ENCODE results near the gene NUDT8.
"Not testable (repeated sequence)": the region's sequence is repeated elsewhere in the genome, so short reads cannot be mapped to it uniquely, and the experiment has no call there.

NUDT8 gene

DNA sequence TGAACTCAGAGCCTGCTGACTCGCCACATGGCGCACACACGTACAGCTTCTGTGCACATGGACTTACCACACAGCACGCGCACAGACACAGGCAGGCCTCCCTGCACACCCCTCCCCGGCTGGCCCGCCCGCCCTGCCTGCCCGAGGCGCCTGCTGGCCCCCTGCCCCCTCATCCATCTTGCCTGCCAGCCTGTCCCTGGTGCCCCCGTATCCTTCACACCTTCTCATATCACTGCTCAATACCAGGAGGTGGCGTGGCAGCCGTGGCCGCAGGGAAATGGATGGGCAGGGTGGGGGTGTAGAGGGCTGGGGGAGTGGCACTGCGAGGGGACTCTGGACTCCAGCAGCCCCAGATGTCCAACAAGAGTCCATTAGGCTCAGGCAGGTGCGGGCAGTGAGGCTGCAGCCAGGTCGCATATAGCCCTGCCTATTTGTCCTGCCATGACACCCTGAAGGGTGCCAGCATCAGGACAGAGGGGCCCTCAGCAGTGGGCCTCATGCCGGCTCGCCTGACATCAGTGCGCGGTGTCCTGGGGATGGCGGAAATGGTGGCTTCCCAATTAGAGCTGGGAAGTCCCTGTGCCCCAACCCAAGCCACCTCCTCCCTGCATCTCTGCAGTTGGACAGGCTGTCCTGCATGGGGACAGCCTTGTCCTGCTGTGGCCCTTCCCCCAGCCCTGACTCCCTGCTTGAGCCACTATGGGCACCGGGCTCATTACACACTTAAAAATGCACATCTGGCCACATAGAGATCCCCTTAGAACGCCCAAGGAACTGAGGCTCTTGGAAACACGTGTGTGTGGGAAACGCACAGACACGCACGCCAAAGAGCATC is 11.8 kb upstream of the NUDT8 start:
- DNase-seq = no peak

DNA sequence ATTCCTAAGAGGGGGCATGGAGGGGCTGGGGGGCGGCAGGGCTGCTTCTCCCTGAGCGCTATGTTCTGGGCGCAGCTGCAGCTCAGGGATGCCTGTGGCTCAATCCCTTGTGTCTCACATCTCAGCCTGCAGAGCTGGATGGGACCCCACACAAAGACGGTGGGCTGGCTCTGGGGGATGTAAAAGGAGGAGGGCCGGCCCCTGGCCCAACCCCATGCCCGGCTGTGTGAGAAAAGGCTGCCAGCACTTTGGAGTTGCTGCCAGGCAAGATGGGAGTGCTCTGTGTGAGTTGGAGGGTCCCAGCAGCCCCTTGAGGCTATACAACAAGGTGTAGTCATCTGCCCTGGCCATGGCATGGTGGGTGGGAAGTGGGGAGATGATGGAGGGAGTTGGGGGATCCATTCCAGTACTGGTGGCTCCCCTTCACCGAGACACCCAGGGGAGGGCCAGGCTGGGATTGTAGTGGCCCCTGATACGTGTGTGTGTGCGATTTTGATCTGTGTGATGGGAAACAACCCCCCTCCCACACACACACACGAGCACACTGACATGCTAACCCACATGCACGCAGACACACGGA is 11.1 kb upstream of the NUDT8 start:
- no peak for DNase-seq

DNA sequence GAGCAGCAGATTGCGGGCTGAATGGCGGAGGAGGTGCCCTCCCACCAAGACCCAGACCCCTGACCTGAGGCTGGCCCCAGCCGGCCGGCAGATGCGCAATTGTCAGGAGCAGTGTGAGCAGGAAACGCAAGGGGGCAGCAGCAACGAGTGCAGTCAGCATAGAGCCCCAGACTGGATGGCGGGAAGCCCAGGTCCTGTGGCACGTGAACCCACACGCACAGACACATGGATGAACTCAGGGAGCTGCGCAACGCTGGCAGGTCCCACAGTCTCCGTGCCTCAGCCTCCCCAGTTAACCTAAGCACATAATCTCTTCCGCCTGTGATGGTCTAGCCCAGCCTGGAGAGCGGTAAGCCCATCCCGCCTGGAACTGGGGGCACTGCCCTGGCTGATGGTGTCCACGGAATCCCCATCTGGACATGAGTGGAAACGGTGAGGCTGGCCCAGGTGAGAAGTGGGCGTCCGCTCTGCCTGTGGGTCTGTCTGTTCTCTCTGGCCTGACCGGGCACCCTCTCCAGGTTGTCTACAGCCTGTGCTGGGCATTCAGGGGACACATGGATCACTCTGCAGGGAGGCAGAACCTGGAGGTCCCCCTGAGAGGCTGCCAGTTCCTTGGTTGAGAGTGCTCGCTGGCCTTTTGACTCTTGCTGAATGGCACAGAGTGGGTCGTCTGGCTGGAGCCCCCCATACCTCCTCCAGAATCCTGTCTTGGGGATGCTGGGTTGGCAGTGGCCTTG is 10.5 kb upstream of the NUDT8 start:
- peak; percentile 18 for DNase-seq

DNA sequence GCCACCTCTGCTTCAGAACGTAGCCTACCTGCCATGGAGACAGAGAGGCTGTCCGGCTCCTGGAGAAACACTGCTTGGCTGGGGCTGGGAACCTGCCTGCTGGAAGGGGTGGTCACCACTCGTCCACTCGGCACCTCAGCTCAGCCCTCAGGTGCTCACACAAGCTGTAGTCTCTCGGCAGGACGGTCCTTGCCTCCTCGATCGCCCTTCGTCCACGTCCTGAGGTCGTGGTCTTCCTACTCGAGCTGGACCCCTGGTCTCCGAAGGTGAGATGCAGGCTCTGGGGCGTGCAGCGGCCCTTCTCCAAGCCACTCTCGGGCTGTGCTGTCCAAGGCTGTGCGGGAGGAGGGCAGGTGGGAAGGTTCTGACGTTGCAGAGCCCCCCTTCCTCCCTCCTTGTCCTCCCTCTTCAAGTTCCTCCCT is 9.7 kb upstream of the NUDT8 start, which contains the start of gene TBX10:
Gene TBX10 (minus strand): TSS at position 326 of the 422 bp plus-strand sequence. CDS start 291 bp downstream, at position 35.
- DNase-seq = no peak

DNA sequence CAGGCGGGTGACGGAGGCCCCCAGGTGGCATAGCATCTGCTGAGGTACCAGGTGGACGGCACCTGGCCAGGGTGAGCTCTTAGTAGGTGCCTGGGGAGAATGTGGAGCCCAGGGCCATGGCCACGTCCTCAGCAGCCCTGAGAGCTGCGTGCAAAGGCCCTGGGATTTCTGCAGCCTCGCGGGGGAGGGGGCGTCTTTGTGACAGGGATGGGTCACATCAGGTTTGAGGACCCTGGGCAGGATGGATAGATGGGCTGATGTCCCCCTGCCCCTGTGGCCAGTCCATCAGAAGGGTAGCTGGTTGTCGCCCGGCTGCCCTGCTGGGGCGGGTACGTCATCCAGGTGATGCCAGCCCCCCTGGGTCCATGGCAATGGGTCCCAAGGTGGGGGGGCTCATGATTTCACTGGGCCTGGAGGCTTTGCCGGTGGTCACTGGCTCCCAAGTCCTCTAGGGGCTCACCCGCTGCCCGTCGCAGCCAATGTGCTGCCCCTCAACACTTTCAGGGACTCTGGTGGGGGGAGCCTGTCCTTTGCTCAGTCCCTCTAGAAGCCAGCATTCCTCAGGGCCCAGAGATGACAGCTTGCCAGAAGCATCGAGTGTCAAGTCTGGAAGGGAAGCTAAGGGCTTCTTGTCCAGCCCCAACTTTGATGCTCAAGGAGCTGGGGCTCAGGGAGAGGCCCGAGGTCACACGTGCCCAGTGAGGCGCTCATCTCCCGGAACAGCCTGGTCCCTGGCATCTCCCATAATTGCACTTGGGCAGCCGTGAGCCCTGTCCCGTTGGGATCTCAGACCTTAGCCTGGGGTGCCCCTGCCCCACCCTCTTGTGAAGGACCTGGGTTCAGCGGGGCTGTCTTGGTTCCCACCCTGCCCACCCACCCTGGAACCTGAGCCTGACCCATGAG is 9.0 kb upstream of the NUDT8 start:
- no peak for DNase-seq

DNA sequence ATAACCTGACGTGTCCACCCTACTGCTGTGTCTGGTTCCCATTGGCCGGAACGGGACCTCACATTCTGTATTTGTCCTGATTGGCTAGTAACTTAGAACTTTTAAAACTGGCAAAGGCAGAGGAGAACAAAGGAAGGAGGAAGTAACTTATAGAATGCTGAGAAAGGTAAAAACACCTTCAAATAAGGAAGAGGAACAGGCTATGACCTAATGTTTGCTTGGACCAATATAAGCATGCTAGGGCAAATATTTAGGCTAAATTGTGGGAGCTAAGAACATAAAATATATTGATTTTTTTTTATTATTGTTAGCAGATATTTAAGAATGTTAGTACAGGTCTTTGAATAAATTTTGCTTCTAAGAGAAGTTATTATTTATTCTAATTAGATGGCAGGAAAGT is 7.7 kb upstream of the NUDT8 start:
- DNase-seq = not testable (repeated sequence)

DNA sequence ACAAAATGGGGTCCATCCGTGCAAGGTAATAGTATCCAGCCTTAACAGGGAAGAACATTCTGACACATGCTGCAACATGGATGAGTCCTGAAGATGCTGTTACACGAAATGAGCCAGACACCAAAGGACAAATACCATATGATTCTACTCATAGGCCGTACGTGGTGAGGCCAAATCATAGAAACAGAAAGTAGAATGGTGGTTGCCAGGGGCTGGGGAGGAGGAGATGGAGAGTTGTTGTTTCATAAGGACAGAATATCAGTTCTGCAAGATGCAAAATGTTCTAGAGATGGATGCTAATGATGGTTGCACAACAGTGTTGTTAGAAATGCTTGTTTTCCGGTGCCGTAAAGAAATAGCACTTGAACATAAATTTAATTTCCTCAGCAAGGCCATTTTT is 7.2 kb upstream of the NUDT8 start:
- no peak for DNase-seq

DNA sequence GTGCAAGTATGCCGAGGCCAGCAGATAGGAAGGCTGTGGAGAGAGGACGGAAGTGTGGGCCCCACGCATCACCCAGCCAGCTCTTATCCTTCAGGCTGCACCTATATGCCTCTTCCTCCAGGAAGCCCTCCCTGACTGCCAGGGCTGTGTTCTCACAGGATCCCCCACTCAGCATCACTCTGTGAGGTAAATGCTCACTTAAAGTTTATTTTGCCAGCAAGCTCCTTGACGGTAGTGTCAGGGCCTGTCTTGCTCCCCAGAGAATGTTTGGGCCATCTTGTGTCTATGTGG is 5.4 kb upstream of the NUDT8 start:
- DNase-seq = no peak

DNA sequence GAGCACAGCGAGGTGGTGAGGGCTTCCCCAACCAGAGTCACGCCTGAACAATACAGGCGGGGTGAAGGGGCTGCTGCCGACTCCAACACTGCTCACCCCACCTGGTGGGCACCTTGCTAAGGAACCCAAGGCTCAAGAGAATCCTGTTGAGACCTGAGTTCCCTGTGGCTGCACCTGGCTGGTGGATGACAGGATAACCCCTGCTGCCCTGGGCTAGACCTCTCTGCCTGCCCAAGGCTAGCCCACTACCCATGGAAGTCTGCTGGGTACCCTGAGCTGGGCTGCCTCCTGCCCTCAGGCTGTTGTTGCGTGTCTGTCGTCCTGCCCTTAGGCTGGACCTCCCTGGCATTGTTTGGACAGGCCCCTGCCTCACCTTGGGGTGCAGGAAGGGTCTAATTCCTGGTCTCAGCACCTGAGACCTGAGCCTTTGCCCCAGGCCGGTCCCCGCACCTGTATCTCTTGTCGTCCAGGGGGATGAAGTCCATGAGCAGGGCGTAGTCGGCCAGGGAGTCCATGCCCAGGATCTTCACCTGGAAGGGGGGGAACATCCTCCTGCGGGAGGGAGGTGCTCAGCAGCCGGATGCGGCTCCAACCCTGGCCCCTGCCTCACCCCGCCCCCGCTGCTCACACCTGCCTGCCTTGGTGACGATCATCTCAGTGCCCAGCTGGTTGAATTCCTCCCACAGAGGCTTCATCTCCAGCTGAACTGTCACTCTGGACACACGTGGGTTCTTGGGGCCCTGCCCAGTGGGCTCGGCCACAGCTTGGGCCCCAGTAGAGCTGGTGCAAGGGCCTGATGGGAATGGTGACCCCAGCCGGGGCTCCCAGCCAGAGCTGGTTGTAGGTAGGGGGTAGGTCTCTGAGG is 4.9 kb upstream of the NUDT8 start:
- DNase-seq = no peak

DNA sequence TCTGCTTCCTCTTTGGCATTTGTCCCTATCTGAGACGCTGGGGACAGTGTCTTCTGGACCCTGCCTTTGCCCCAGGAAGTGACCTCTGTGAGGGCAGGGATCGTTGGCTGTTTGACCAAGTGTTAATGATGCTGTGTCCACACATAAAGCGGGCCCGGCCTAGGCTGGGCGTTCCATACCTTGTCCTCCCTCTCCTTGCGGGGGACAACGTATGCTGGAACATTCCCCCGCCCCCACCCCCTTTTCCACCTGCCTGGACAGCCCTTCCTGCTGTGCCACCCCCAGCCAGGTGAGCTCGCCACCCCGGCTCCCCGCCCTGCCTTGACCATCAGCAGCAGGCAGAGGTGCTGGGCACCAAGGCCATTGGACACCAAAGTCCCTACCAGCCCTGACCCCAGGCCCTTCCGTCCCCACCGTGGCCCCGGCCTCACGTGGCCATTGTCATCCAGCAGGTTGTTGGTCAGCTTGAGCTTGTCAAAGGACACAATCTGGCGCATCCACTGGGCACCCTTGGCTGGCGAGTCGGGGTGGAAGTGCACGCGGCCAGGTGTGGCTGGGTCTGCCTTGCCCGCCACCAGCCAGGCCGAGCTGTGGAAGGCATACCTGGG is 4.1 kb upstream of the NUDT8 start:
- DNase-seq = no peak

DNA sequence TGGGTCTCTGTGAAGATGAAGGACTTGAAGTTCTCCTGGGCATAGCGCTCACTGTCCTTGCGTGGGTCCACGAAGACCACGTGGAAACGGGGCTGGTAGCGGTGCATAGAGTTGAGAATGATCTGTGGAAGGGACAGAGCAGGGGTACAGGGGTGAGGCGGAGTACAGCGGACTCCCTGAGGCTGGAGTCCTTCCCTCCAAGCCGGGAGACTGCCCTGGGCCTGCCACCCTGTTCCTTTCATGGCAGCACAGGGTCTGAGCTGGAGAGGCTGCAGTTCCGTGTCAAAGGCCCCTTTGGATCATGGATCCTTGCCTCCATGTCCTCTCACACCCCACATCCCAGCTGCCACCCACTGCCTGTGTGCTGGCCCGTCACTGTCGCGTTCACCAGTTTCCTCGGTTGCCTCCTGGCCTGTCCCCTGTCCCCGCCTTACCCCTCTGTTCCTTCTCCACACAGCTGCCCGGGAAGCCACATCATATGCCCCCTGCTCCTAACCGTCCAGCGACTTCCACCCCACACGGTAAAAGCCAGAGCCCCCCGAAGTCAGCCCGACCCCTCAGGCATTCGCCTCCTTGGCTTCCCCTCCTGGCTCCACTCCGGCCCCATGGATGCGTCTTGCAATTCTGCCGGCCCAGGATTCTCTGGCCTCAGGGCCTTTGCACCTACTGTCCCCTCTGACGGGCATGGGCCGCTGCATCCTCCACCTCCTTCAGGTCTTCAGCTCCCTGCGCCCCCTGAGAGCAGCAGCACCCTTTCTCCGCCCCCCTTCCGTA is 3.4 kb upstream of the NUDT8 start:
- no peak for DNase-seq

DNA sequence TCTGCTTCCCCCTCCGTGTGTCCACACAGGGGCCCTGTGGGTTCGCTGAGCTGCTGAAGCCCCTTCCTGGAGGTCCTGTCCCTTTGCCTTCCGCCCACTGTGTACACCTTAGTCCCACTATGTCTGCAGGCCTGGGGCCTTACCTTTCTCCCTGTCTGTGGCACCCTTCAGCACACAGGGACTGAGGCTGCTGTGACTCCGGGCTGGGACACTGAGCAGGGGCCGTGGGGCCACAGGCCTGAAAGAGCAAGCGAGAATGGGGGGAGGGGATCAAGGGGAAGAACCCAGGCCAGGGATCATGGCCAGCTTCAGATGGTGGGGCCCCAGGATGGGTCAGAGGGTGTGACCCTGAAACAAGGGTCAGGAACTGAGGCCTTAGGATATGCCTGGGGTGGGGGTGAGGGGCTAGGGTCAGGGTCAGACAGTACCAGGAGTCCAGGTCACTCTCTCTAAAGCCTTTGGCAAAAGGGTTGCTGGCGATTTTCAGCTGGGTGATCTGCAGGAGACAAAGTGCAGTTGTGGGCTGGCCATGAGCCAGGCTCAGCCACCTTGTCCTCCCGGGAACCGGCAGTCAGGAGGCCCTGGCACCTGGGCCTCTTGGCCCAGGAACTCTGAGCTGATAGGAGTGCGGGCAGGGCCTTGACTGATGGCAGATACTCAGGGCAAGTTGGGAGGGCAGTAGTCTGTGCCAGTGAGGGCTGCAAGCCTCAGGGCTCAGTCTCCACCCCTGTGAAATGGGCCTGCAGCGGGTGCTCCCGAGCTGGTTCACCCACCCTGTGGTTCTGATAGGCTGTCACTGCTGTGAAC is 2.6 kb upstream of the NUDT8 start:
- no peak for DNase-seq

DNA sequence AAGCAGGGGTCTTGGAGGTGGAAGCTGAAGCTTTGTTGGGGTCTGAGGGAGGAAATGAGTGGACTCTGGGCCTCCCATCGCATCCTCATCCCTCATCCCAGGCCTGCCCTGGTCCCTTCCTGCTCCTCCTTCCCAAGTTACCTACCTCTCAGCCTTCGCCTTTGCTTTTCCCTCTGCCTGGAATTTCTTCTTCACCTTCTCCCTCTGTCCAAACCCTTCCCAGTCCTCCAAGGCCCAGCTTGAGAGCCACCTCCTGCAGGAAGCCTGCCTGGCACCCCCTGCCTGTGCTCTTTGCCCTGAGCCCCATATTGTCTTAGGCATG is 2.1 kb upstream of the NUDT8 start:
- no peak for DNase-seq

DNA sequence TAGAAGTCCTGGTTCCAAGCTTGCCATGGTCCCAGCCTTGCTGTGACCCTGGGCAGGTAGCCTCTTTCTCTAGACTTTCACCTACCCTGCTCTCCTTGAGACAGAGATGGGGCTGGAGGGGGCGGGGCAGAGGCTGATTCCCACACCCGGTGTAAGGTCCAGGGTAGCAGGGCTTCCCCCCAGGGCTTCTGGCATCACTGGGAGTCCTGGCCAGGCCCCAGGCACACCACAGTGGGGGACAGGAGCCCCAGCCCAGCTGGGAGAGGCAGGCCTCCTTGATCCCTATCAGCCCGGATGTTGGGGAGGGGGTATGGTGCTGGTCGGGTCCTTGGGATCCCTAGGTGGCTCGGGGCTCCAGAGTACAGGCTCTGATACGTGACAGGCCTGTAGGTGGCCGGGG is 1.7 kb upstream of the NUDT8 start:
- no peak for DNase-seq

DNA sequence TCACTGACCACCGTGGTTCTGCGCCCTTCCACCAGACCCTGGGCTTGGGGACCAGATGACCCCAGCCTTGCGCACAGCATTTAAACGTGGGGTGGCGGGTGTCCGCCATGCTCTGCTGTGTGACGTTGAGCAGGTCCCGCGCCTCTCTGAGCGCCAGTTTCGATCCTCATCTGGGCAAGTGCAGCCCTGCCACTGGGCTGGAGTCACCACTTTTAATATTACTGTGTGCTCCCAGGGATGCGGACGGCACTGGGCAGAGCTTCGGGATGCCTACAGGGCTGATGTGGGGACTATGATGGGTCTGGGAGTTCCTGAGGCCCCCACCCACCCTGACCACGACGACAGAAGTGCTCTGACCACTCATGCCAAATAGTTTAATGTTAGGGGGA is 1.2 kb upstream of the NUDT8 start:
- no peak for DNase-seq

DNA sequence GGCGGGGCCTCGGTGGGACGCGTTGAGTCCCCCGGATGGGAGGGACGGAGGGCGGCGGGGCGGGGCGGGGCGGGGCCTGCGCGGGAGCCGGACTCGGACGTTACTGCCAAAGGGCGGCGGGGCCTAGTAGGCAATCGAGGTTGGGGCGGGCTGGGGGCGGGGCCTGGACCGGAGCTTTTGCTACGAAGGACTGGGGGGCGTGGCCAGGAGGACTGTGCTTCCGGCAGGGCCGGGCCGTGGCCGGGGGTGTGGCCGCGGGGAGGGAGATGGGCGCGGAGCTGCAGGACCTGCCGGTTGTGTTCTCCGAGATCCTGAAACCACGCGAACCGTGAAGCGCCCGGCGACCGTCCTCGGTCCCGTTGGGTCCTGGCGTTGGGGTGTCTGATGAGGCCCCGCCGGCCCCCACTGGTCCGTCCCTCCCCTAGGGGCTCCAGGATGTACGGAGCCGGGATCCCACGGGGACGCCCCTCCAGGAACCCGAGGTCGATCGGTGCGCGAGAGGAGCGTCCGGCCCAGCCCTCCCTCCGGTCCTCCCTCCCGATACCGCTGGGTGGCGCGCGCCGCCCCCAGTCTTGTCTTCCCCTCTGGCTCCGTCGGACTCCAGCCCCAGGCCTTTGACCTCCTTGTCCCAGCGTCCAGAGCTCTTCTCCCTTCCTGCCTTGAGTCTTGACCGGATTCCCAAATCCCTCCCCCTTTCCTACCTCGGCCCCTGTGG is 648 bp upstream of the NUDT8 start:
- DNase-seq = peak; percentile 94

DNA sequence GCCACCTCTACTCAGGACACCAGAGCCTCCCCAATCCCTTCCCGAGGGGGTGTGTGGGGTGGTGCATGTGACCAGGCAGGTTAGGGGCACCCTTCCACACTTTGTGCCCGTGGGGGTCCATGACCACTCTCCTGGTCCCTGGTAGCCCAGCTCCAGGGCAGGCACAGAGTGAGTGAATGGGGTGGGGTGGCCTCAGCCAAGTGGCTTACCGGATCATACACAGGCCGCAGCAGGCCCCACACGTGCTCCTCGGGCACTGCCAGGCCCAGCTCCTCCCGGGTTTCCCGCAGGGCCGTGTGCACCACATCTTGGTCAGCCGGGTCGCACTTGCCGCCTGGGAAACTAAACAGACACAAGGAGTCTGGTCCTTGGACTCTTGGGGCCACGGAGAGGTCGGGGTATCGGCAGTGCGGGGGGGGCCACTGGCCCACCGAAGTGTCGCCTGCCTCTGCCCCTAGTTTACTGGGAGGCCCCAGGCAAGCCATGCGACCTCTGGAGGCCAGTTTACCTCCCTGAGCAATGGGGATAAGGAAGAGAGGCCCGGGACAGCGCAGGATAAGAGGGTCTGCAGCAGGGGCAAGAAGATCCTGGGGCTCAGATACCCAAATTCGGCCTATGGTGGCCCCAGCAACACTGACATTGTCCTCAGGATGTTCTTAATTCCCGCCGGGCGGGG is 889 bp downstream of the NUDT8 start:
- no peak for DNase-seq

DNA sequence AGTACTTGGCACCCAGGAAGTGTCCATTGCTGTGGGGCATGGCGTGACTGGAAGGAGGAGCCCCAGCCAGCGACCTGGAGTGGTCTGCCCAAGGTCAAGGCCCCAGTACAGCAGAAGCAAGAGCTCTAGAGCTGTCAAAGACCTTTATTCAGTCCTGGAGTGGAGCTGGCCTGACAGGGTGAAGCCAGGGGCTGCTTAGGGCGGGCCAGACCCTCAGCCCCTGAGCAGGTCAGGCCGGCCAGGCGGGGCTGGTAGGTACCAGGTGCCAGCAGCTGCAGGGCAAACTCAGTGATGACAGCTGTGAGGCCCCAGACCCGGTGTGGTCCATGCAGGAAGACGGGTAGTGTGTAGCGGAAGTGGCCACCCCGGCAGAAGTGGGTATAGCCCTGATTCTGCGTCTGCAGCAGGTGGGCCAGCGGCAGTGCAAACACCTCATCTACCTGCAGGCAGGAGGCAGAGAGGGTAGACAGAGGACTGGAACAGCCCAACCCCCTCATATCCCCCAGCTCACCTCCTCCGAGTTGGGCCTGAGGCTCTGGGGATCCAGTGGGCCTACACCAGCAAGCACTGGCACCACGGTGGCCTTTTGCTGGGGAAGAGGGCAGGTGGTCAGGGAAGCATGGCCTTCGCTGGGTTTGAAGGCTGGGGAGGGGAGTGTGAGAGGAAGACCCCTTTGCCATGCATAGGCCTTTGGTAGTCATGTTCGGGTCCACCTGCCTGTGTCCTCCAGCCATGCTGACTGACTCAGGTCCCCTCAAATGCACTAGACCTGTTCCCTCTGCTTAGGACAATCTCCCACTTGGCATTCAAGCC is 1.7 kb downstream of the NUDT8 start:
- DNase-seq = no peak
